Measurements from ENCODE around the gene KAT6B.

The KAT6B gene

GRCh38 chr10:74855027-74855426, 28.6 kb downstream of the KAT6B start:
- Histone ChIP-seq H3K4me3 (ENCODE audit: insufficient read depth, low read depth, low read length, poor library complexity, severe bottlenecking) (no peak overlapping the region), H3K9me3 (ENCODE audit: control insufficient read depth, low read length) (no peaks in the 10 kb centered on the region), H3K27me3 (replicated peaks; ENCODE audit: control insufficient read depth, insufficient read depth, low read length, poor library complexity, severe bottlenecking) (no peaks in the 10 kb centered on the region), H3K27ac (ENCODE audit: insufficient read depth, low read length, poor library complexity, severe bottlenecking) (no peak overlapping the region), H3K4me1 (ENCODE audit: control insufficient read depth, insufficient read depth, low read length, poor library complexity, severe bottlenecking) (no peaks in the 10 kb centered on the region), H3K36me3 (ENCODE audit: control insufficient read depth, insufficient read depth, low read length) (no peaks in the 10 kb centered on the region)
- no peak for DNase-seq

- Histone ChIP-seq H3K36me3 (ENCODE audit: control insufficient read depth, insufficient read depth, low read length) (no peaks in the 10 kb centered on the region), H3K4me3 (ENCODE audit: insufficient read depth, low read depth, low read length, poor library complexity, severe bottlenecking) (no peak overlapping the region), H3K9me3 (ENCODE audit: control insufficient read depth, low read length) (no peaks in the 10 kb centered on the region), H3K27ac (ENCODE audit: insufficient read depth, low read length, poor library complexity, severe bottlenecking) (no peak overlapping the region), H3K4me1 (ENCODE audit: control insufficient read depth, insufficient read depth, low read length, poor library complexity, severe bottlenecking) (no peaks in the 10 kb centered on the region), H3K27me3 (replicated peaks; ENCODE audit: control insufficient read depth, insufficient read depth, low read length, poor library complexity, severe bottlenecking) (no peaks in the 10 kb centered on the region)
- DNase-seq: no peak
These were observed 29.0 kb downstream of the KAT6B start for GRCh38 chr10:74855439-74855838.

- DNase-seq: no peak
- H3K4me1 ChIP-seq (ENCODE audit: control insufficient read depth, insufficient read depth, low read length, poor library complexity, severe bottlenecking): no peaks in the 10 kb centered on the region
- H3K27ac ChIP-seq (ENCODE audit: insufficient read depth, low read length, poor library complexity, severe bottlenecking): no peak overlapping the region
- no peaks in the 10 kb centered on the region for H3K9me3 ChIP-seq (ENCODE audit: control insufficient read depth, low read length)
- no peak overlapping the region for H3K4me3 ChIP-seq (ENCODE audit: insufficient read depth, low read depth, low read length, poor library complexity, severe bottlenecking)
- H3K36me3 ChIP-seq (ENCODE audit: control insufficient read depth, insufficient read depth, low read length): no peaks in the 10 kb centered on the region
- H3K27me3 ChIP-seq (replicated peaks; ENCODE audit: control insufficient read depth, insufficient read depth, low read length, poor library complexity, severe bottlenecking): no peaks in the 10 kb centered on the region
These were observed 30.5 kb downstream of the KAT6B start for GRCh38 chr10:74856940-74857339.

DNA sequence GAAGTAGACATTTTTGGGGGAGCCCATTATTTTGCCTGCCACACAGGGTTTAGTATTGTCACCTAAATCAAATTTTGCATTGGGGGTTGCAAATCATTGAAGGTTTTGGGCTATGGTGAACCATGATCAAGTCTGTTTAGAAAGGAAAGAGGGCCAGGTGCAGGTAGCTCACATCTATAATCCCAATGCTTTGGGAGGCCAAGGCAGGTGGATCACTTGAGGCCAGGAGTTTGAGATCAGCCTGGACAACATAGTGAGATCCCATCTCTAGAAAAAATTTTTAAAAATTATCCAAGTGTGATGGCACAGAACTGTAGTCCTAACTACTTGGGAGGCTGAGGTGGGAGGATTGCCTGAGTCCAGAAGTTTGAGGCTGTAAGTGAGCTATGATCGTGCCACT, 31.2 kb downstream of the KAT6B start:
- Histone ChIP-seq H3K27ac (ENCODE audit: insufficient read depth, low read length, poor library complexity, severe bottlenecking) (no peak overlapping the region), H3K4me3 (ENCODE audit: insufficient read depth, low read depth, low read length, poor library complexity, severe bottlenecking) (no peak overlapping the region), H3K9me3 (ENCODE audit: control insufficient read depth, low read length) (no peaks in the 10 kb centered on the region), H3K4me1 (ENCODE audit: control insufficient read depth, insufficient read depth, low read length, poor library complexity, severe bottlenecking) (peaks cover 3% of the 10 kb centered on the region), H3K36me3 (ENCODE audit: control insufficient read depth, insufficient read depth, low read length) (no peaks in the 10 kb centered on the region), H3K27me3 (replicated peaks; ENCODE audit: control insufficient read depth, insufficient read depth, low read length, poor library complexity, severe bottlenecking) (no peaks in the 10 kb centered on the region)
- DNase-seq: no peak

GRCh38 chr10:74859546-74859945, 33.1 kb downstream of the KAT6B start:
- no peak overlapping the region for H3K4me3 ChIP-seq (ENCODE audit: insufficient read depth, low read depth, low read length, poor library complexity, severe bottlenecking)

GRCh38 chr10:74862625-74863024, 36.2 kb downstream of the KAT6B start:
- no peak for DNase-seq
- no peak overlapping the region for H3K27ac ChIP-seq (ENCODE audit: insufficient read depth, low read length, poor library complexity, severe bottlenecking)
- H3K4me3 ChIP-seq (ENCODE audit: insufficient read depth, low read depth, low read length, poor library complexity, severe bottlenecking): no peak overlapping the region
- H3K9me3 ChIP-seq (ENCODE audit: control insufficient read depth, low read length): no peaks in the 10 kb centered on the region
- no peaks in the 10 kb centered on the region for H3K27me3 ChIP-seq (replicated peaks; ENCODE audit: control insufficient read depth, insufficient read depth, low read length, poor library complexity, severe bottlenecking)
- H3K4me1 ChIP-seq (ENCODE audit: control insufficient read depth, insufficient read depth, low read length, poor library complexity, severe bottlenecking): peaks cover 3% of the 10 kb centered on the region
- H3K36me3 ChIP-seq (ENCODE audit: control insufficient read depth, insufficient read depth, low read length): no peaks in the 10 kb centered on the region

More at GRCh38 chr10:74859546-74859945, 33.1 kb downstream of the KAT6B start:
- Histone ChIP-seq H3K4me1 (ENCODE audit: control insufficient read depth, insufficient read depth, low read length, poor library complexity, severe bottlenecking) (peaks cover 3% of the 10 kb centered on the region), H3K27ac (ENCODE audit: insufficient read depth, low read length, poor library complexity, severe bottlenecking) (no peak overlapping the region), H3K27me3 (replicated peaks; ENCODE audit: control insufficient read depth, insufficient read depth, low read length, poor library complexity, severe bottlenecking) (no peaks in the 10 kb centered on the region), H3K36me3 (ENCODE audit: control insufficient read depth, insufficient read depth, low read length) (no peaks in the 10 kb centered on the region), H3K9me3 (ENCODE audit: control insufficient read depth, low read length) (no peaks in the 10 kb centered on the region)
- DNase-seq: no peak

DNA sequence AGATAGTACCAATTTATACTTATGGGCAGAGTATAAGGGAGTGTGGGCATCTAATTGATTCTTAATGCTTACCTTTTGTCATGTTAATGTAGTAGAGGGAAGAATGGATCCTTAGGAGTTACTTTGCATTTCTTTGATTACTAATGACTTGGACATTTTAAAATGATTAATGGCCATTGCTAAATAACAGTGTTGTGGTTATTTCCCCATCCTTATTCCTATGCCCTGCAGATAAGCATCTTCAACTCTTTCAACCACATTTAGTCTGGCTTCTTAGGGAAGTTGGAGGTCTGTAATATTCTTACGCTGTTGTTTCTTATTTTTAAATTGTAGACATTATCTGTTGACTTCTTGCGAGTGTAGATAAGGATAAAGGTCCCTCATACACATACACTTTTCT, 37.2 kb downstream of the KAT6B start:
- Histone ChIP-seq H3K4me1 (ENCODE audit: control insufficient read depth, insufficient read depth, low read length, poor library complexity, severe bottlenecking) (peaks cover 3% of the 10 kb centered on the region), H3K27me3 (replicated peaks; ENCODE audit: control insufficient read depth, insufficient read depth, low read length, poor library complexity, severe bottlenecking) (no peaks in the 10 kb centered on the region), H3K9me3 (ENCODE audit: control insufficient read depth, low read length) (no peaks in the 10 kb centered on the region), H3K27ac (ENCODE audit: insufficient read depth, low read length, poor library complexity, severe bottlenecking) (no peak overlapping the region), H3K36me3 (ENCODE audit: control insufficient read depth, insufficient read depth, low read length) (no peaks in the 10 kb centered on the region), H3K4me3 (ENCODE audit: insufficient read depth, low read depth, low read length, poor library complexity, severe bottlenecking) (no peak overlapping the region)
- DNase-seq: no peak

DNA sequence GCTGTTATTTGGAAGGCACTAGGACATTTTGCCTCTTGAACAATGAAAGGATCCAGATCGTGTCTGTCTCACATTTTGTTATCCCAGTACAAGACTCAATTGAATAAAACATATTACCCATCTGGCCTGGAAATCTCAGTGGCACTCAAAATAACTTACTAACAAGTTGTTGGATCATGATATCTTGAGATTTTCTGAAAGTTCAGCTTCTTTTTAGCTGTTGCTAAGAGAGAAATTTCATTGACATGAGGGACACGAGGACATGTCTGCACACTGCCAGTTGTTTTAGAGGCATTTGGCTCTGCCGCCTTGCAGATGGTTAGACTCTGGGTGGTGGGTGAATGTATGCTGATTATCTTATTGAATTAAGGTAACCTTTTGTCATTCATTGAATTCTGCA, 41.0 kb downstream of the KAT6B start:
- DNase-seq: no peak
- no peaks in the 10 kb centered on the region for H3K36me3 ChIP-seq (ENCODE audit: control insufficient read depth, insufficient read depth, low read length)
- H3K4me1 ChIP-seq (ENCODE audit: control insufficient read depth, insufficient read depth, low read length, poor library complexity, severe bottlenecking): peaks cover 1% of the 10 kb centered on the region
- no peaks in the 10 kb centered on the region for H3K27me3 ChIP-seq (replicated peaks; ENCODE audit: control insufficient read depth, insufficient read depth, low read length, poor library complexity, severe bottlenecking)
- H3K27ac ChIP-seq (ENCODE audit: insufficient read depth, low read length, poor library complexity, severe bottlenecking): no peak overlapping the region
- no peak overlapping the region for H3K4me3 ChIP-seq (ENCODE audit: insufficient read depth, low read depth, low read length, poor library complexity, severe bottlenecking)
- H3K9me3 ChIP-seq (ENCODE audit: control insufficient read depth, low read length): no peaks in the 10 kb centered on the region

DNA sequence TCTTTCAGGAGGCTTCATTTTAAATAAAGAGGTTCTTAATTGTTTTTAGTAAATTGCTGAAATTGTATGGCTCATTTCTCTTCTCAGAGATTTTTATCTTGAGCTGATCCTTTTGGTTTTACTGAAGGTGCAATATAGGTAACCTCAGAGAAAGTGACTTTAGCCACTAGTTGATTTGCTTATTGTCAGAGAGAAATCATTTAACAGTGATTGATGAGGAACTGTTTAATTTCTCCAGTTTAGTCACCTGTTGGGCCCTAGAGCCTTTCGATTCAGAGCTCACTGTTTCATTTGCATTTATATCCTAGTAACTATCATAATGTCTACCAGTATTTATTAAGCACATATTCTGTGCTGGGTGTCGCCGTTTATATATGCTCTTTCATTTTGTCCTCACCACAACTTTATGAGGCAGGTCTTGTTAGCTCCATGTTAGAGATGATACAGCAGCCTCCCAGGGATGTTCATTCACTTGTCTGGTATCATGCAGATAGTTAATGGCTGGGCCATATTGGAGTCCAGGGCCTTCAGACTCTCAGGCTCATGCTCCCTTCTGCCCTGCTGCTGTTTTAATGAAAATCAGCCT, 42.1 kb downstream of the KAT6B start:
- Histone ChIP-seq H3K36me3 (ENCODE audit: control insufficient read depth, insufficient read depth, low read length) (no peaks in the 10 kb centered on the region), H3K27ac (ENCODE audit: insufficient read depth, low read length, poor library complexity, severe bottlenecking) (no peak overlapping the region), H3K4me3 (ENCODE audit: insufficient read depth, low read depth, low read length, poor library complexity, severe bottlenecking) (no peak overlapping the region), H3K9me3 (ENCODE audit: control insufficient read depth, low read length) (no peaks in the 10 kb centered on the region), H3K27me3 (replicated peaks; ENCODE audit: control insufficient read depth, insufficient read depth, low read length, poor library complexity, severe bottlenecking) (no peaks in the 10 kb centered on the region), H3K4me1 (ENCODE audit: control insufficient read depth, insufficient read depth, low read length, poor library complexity, severe bottlenecking) (no peaks in the 10 kb centered on the region)
- no peak for DNase-seq

DNA sequence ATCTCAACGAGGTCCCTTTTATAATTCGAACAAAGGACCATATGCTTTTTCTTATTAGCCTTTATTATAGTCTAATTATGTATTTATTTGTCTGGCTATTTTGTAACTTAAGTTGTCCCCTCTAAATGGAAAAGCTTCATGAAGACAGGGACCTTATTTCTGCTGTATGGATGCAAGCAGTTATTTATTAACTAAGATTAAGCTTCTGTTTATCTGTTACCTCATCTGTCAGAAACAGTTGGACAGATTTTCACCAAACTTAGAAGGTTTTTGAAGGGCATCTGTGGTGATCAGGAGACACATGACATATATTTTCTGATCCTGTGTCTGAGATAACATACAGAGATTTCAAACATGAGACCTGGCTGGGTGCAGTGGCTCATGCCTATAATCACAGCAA, 43.2 kb downstream of the KAT6B start:
- no peaks in the 10 kb centered on the region for H3K36me3 ChIP-seq (ENCODE audit: control insufficient read depth, insufficient read depth, low read length)
- no peak overlapping the region for H3K27ac ChIP-seq (ENCODE audit: insufficient read depth, low read length, poor library complexity, severe bottlenecking)
- H3K27me3 ChIP-seq (replicated peaks; ENCODE audit: control insufficient read depth, insufficient read depth, low read length, poor library complexity, severe bottlenecking): no peaks in the 10 kb centered on the region
- no peak overlapping the region for H3K4me3 ChIP-seq (ENCODE audit: insufficient read depth, low read depth, low read length, poor library complexity, severe bottlenecking)
- no peak for DNase-seq
- H3K9me3 ChIP-seq (ENCODE audit: control insufficient read depth, low read length): no peaks in the 10 kb centered on the region
- no peaks in the 10 kb centered on the region for H3K4me1 ChIP-seq (ENCODE audit: control insufficient read depth, insufficient read depth, low read length, poor library complexity, severe bottlenecking)

All from effector memory CD4-positive, alpha-beta T cell (primary cell).